ENCODE measurements around the gene INPP5B. TPM values are rescaled to one million over a fixed set of nuclear protein-coding genes. Genes with fewer than 3 reads are reported as not detected.
"Not testable (repeated sequence)": the region's sequence is repeated elsewhere in the genome, so short reads cannot be mapped to it uniquely, and the experiment has no call there.

INPP5B gene
- total and polyA plus RNA-seq, 2 donors from 2014 or later: 8.4 to 32.9 TPM

GRCh38 chr1:37907416-37908125, 39.3 kb downstream of the INPP5B start:
- H3K36me3 ChIP-seq (ENCODE audit: control insufficient read depth in 2 of 3, insufficient read depth in 3 of 3, low read length in 3 of 3); H3K4me3 ChIP-seq (ENCODE audit: low read length in 3 of 3); intact Hi-C loops (cut with DNase I); H3K9me3 ChIP-seq (ENCODE audit: control insufficient read depth in 2 of 3, insufficient read depth in 1 of 3, low read length in 3 of 3); FAIRE-seq; H3K27me3 ChIP-seq (ENCODE audit: control insufficient read depth, insufficient read depth, low read length); H3K27ac ChIP-seq (ENCODE audit: low read depth in 2 of 2, low read length in 2 of 2); H3K4me1 ChIP-seq (ENCODE audit: control insufficient read depth in 2 of 3, insufficient read depth in 2 of 3, low read depth in 1 of 3, low read length in 3 of 3); DNase-seq; H3K9ac ChIP-seq (ENCODE audit: low read length in 3 of 3): not testable (repeated sequence)

GRCh38 chr1:37906591-37906990, 40.3 kb downstream of the INPP5B start:
- H3K9me3 ChIP-seq (ENCODE audit: control insufficient read depth in 2 of 3, insufficient read depth in 1 of 3, low read length in 3 of 3); FAIRE-seq; H3K4me3 ChIP-seq (ENCODE audit: low read length in 3 of 3); H3K27me3 ChIP-seq (ENCODE audit: control insufficient read depth, insufficient read depth, low read length); intact Hi-C loops (cut with DNase I); H3K4me1 ChIP-seq (ENCODE audit: control insufficient read depth in 2 of 3, insufficient read depth in 2 of 3, low read depth in 1 of 3, low read length in 3 of 3); H3K9ac ChIP-seq (ENCODE audit: low read length in 3 of 3); H3K36me3 ChIP-seq (ENCODE audit: control insufficient read depth in 2 of 3, insufficient read depth in 3 of 3, low read length in 3 of 3); H3K27ac ChIP-seq (ENCODE audit: low read depth in 2 of 2, low read length in 2 of 2); DNase-seq: not testable (repeated sequence)

GRCh38 chr1:37905727-37906126, 41.1 kb downstream of the INPP5B start:
- Histone ChIP-seq H3K36me3 (ENCODE audit: control insufficient read depth in 2 of 3, insufficient read depth in 3 of 3, low read length in 3 of 3) (no peaks in the 10 kb centered on the region), H3K9me3 (ENCODE audit: control insufficient read depth in 2 of 3, insufficient read depth in 1 of 3, low read length in 3 of 3) (no peaks in the 10 kb centered on the region), H3K9ac (ENCODE audit: low read length in 3 of 3) (no peak overlapping the region), H3K27me3 (ENCODE audit: control insufficient read depth, insufficient read depth, low read length) (no peaks in the 10 kb centered on the region), H3K27ac (ENCODE audit: low read depth in 2 of 2, low read length in 2 of 2) (no peak overlapping the region), H3K4me3 (ENCODE audit: low read length in 3 of 3) (no peak overlapping the region), H3K4me1 (ENCODE audit: control insufficient read depth in 2 of 3, insufficient read depth in 2 of 3, low read depth in 1 of 3, low read length in 3 of 3) (no peaks in the 10 kb centered on the region)
- no peak for DNase-seq
- no peak for FAIRE-seq
- TF ChIP-seq CTCF (IDR thresholded peaks at IDR 0.05; ENCODE audit: borderline replicate concordance, extremely low read depth, insufficient read depth): no peak
- intact Hi-C loops (cut with DNase I): no loop called here

DNA sequence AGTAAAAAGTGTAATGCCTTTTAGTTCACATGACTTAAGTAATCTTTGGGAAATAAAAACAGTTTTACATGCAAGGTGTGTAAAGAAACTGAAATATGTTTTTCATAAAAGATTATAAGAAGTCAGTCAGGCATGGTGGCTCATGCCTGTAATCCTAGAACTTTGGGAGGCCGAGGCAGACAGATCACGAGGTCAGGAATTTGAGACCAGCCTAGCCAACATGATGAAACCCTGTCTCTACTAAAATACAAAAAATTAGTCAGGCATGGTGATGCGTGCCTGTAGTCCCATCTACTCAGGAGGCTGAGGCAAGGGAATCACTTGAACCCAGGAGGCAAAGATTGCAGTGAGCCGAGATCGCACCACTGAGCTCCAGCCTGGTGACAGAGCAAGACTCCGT, 42.9 kb downstream of the INPP5B start:
- not testable (repeated sequence) for H3K9ac ChIP-seq (ENCODE audit: low read length in 3 of 3); FAIRE-seq

DNA sequence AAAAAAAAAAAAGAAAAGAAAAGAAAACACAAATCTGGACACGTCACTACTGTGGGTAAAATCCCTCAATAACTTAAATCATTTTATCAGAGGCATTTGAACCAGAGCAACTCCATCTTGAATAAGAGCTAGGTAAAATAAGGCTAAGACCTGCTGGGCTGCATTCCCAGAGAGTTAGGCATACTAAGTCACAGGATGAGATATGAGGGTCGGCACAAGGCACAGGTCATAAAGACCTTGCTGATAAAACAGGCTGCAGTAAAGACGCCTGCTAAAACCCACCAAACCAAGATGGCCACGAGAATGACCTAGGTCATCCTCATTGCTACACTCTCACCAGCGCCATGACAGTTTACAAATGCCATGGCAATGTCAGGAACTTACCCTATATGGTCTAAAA, 43.9 kb downstream of the INPP5B start:
- intact Hi-C loops (cut with DNase I): no loop called here
- H3K36me3 ChIP-seq (ENCODE audit: control insufficient read depth in 2 of 3, insufficient read depth in 3 of 3, low read length in 3 of 3): no peaks in the 10 kb centered on the region

More for the DNA sequence above, 42.9 kb downstream of the INPP5B start:
- H3K36me3 ChIP-seq (ENCODE audit: control insufficient read depth in 2 of 3, insufficient read depth in 3 of 3, low read length in 3 of 3); DNase-seq; H3K9me3 ChIP-seq (ENCODE audit: control insufficient read depth in 2 of 3, insufficient read depth in 1 of 3, low read length in 3 of 3); H3K4me3 ChIP-seq (ENCODE audit: low read length in 3 of 3); H3K27me3 ChIP-seq (ENCODE audit: control insufficient read depth, insufficient read depth, low read length); H3K4me1 ChIP-seq (ENCODE audit: control insufficient read depth in 2 of 3, insufficient read depth in 2 of 3, low read depth in 1 of 3, low read length in 3 of 3); H3K27ac ChIP-seq (ENCODE audit: low read depth in 2 of 2, low read length in 2 of 2); intact Hi-C loops (cut with DNase I): not testable (repeated sequence)

More for the DNA sequence above, 43.9 kb downstream of the INPP5B start:
- Histone ChIP-seq H3K9me3 (ENCODE audit: control insufficient read depth in 2 of 3, insufficient read depth in 1 of 3, low read length in 3 of 3) (no peaks in the 10 kb centered on the region), H3K4me3 (ENCODE audit: low read length in 3 of 3) (no peak overlapping the region), H3K27me3 (ENCODE audit: control insufficient read depth, insufficient read depth, low read length) (no peaks in the 10 kb centered on the region), H3K4me1 (ENCODE audit: control insufficient read depth in 2 of 3, insufficient read depth in 2 of 3, low read depth in 1 of 3, low read length in 3 of 3) (no peaks in the 10 kb centered on the region), H3K9ac (ENCODE audit: low read length in 3 of 3) (no peak overlapping the region), H3K27ac (ENCODE audit: low read depth in 2 of 2, low read length in 2 of 2) (no peak overlapping the region)
- FAIRE-seq (no peak), DNase-seq (no peak)
- no peak for TF ChIP-seq CTCF (IDR thresholded peaks at IDR 0.05; ENCODE audit: borderline replicate concordance, extremely low read depth, insufficient read depth)

All from kidney (tissue), 14 donors.